ENCODE measurements around the gene FIGN.

Gene FIGN

GRCh38 chr2:163554864-163555263 is 180.9 kb downstream of the FIGN start:
- DNase-seq, result no peak

DNA sequence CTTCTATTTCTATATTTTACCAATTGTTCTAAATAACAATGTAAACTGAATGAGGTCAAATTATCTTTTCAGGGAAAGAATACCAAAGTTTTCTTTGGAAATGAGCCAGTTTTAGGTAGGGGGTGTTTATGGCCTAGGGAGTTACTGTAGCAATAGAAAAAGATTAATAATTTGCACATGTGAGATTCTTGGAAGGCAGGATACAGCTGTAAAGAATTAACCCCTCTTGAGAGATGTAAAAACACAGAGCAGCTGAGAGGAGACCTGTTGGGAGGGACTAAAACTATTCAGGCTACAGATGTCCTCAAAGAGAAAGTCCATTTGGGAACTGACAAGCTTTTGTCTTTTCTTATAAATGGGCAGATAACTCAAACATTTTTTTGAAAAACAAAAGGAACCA is 182.2 kb downstream of the FIGN start:
- no peak for DNase-seq

DNA sequence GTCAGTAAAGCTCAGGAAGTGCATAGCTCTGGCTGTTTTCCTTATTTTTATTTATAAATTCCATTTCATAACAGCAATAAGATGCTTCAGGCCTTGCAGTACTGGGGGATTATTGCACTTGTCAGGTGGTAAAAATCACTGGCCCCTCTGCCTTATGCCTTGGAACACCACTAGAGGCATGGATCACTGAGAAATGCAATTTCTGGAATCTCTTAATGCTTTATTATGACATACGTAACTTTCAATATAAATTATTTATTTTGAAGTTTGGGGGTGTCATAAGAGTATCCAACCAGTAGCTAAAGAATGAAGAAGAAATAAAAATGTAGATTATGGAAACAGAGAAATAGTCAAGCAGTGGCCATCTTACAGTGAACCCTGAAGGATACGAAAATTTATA is 183.1 kb downstream of the FIGN start:
- no peak for DNase-seq

GRCh38 chr2:163551616-163552373 is 184.0 kb downstream of the FIGN start:
- no peak for DNase-seq

GRCh38 chr2:163548970-163549369 is 186.8 kb downstream of the FIGN start:
- no peak for DNase-seq

All from retina (tissue), 1 donor.